M059J (cell line): Measurements from ENCODE around the gene MBD3L2B. TPM values are rescaled to one million over a fixed set of nuclear protein-coding genes. Genes with fewer than 3 reads are reported as not detected.

Experiments used
- DNase-seq: peaks from one replicate; pipeline ENCODE4 v3.0.0-alpha.2; 2012; ENCODE audit warnings: low read depth
- total RNA-seq: library from RNA; depleted of rRNA; stranded (reverse); fragments of >200 nt; shearing (Covaris generic); gene quantifications from 2 replicates; pipeline ENCODE4 v1.2.3, GENCODE V29; 2014

The MBD3L2B gene
- total RNA-seq, 1 experiment from 2014 or later, result not detected

GRCh38 chr19:7013678-7014077 lies 7.6 kb downstream of the MBD3L2B start:
- peak; percentile 84 for DNase-seq

- DNase-seq, result no peak
These were observed 10.3 kb downstream of the MBD3L2B start for GRCh38 chr19:7010722-7011593.

GRCh38 chr19:7007859-7008258 lies 13.4 kb downstream of the MBD3L2B start:
- no peak for DNase-seq

- DNase-seq, result peak; percentile 12
These were observed 15.0 kb downstream of the MBD3L2B start for GRCh38 chr19:7006135-7006704.

GRCh38 chr19:7004313-7004931 lies 16.8 kb downstream of the MBD3L2B start:
- DNase-seq, result peak; percentile 33

- DNase-seq, result no peak
These were observed 20.4 kb downstream of the MBD3L2B start for GRCh38 chr19:7000816-7001215.

GRCh38 chr19:7000333-7000732 lies 20.9 kb downstream of the MBD3L2B start:
- DNase-seq, result no peak

GRCh38 chr19:6999933-7000332 lies 21.3 kb downstream of the MBD3L2B start:
- no peak for DNase-seq

- DNase-seq, result peak; percentile 70
These were observed 23.4 kb downstream of the MBD3L2B start for GRCh38 chr19:6997679-6998445.

GRCh38 chr19:6996810-6997209 lies 24.4 kb downstream of the MBD3L2B start:
- no peak for DNase-seq

- DNase-seq, result no peak
These were observed 26.2 kb downstream of the MBD3L2B start for GRCh38 chr19:6995054-6995453.

- no peak for DNase-seq
These were observed 33.0 kb downstream of the MBD3L2B start for GRCh38 chr19:6988257-6988656.

- DNase-seq, result no peak
These were observed 33.4 kb downstream of the MBD3L2B start for GRCh38 chr19:6987850-6988249.

GRCh38 chr19:6983448-6983847 lies 37.8 kb downstream of the MBD3L2B start:
- DNase-seq, result no peak

GRCh38 chr19:6979399-6979798 lies 41.8 kb downstream of the MBD3L2B start:
- no peak for DNase-seq

GRCh38 chr19:6976197-6976596 lies 45.0 kb downstream of the MBD3L2B start:
- DNase-seq, result no peak

GRCh38 chr19:6971366-6971765 lies 49.9 kb downstream of the MBD3L2B start:
- DNase-seq, result peak; percentile 68

- no peak for DNase-seq
These were observed 50.8 kb downstream of the MBD3L2B start for GRCh38 chr19:6970443-6970842.

GRCh38 chr19:6970021-6970420 lies 51.2 kb downstream of the MBD3L2B start:
- DNase-seq, result no peak

GRCh38 chr19:6969490-6969889 lies 51.7 kb downstream of the MBD3L2B start:
- no peak for DNase-seq
